ENCODE measurements around the gene MOK. TPM values are rescaled to one million over a fixed set of nuclear protein-coding genes. Genes with fewer than 3 reads are reported as not detected.
"Not testable (repeated sequence)": the region's sequence is repeated elsewhere in the genome, so short reads cannot be mapped to it uniquely, and the experiment has no call there.

Gene MOK
- polyA plus RNA-seq, 3 donors, result 8.7 to 19.7 (median 18.7) TPM

DNA sequence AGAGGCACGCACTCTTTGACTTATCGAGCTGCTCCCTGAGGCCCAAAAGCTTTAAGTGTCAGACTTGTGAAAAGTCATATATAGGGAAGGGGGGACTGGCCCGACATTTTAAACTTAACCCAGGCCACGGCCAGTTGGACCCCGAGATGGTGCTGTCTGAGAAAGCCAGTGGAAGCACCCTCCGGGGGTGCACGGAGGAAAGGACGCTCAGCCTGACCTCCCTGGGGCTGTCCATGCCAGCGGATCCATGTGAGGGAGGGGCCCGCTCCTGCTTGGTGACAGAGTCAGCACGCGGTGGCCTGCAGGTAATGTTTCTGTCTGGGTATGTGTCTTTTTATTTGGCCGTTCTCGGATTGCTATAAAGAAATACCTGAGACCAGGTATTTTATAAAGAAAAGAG lies 21.6 kb upstream of the MOK start:
- WGBS, 3 donors, result 93 to 97% (median 95%) methylated on average over 14 of the region's 14 CpGs
- H3K27ac ChIP-seq (ENCODE audit: low read depth, low read length), result no peak overlapping the region

DNA sequence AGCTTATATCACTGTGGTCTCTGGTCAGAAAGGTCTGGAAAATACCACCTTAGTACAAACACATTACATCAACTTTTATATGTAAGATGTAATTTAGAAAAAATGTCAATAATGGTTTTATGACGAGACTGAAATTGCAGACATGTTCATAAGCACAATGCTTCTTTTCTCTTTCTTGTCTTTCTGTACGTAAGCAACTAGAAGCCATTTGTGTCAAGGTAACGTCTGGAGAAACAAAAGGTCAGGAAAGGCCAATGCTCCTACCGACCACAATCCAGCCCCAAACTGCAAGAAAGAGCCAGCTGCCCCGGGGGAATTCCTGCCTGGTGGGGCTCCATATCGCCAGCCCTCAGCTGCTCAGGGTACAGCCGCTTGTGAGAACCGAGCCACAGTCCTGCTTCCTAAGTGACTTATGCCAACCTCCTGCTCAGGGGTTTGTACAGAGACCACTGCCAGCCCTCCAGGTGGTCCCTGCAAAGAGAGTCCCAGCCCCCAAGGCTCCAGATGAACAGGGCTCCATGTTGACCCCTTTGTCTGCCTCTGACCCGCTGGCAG lies 20.9 kb upstream of the MOK start:
- 86 to 87% (median 87%) methylated on average over 9 of the region's 9 CpGs for WGBS, 3 donors
- H3K27ac ChIP-seq (ENCODE audit: low read depth, low read length), result no peak overlapping the region

DNA sequence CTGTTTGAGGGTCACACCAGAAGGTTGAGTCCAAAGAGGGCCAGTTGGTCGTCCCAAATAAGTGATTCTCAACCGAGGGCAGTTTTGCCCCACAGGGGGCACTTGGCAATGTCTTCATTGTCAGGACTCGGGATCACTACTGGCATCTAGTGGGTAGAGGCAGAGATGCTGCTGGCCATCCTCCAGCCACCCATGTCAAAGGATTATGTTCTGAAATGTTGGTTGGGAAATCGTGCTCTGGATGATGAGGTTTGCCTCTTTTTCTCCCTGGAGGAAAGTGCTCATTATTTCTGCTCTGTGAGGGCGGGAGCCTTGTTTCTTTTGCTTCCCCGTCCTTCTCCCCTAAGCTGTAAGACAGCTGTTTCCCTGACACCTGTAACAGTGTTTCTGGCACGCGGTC lies 18.1 kb upstream of the MOK start:
- H3K27ac ChIP-seq (ENCODE audit: low read depth, low read length), result no peak overlapping the region
- WGBS, 3 donors, result 26 to 29% (median 28%) methylated on average over 8 of the region's 8 CpGs

DNA sequence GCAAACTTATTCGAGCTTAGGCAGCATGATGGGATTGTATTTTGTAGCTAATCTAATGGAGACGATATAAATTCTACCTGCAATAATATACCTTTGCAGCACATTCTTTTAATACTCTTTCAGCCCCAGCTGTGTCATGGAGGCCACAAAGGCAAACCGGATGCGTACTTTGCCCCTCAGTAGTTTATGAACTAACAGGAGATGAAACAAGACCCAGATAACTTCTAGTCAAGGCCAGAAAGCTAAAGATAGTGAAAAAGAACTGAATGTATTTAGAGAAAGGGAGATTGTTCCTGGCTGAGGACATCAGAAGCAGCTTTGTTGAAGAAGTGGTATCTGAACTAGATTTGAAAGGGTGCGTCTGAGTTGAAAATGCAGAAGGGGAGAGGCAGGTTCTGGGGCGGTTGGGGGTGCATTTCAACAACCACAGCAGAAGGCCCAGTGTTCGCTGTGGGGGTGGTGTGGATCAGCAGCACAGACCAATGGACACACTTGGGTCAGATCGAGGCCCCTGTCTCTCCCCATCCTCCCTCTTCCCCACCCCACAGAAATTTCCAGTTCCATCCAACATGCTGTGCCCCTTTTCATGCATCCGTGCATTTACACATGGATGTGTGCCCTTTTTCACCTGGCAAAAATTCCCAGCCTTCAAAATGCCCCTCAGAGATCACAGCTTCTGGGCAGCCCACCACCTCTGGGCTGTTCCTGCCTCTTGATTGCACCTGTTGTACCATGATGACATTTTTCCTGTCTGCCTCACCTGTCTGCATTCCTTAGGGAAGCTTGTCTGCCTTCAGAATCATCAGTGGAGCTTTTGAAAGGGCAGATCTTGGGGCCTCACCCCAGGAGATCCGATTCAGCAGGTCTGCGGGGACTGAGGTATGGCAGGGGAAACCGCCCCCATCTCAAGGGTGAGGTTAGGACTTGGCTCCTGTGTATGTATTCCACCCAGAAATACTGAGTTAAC lies 16.8 kb upstream of the MOK start:
- no peak overlapping the region for H3K27ac ChIP-seq (ENCODE audit: low read depth, low read length)
- 79 to 92% (median 91%) methylated on average over 12 of the region's 12 CpGs for WGBS, 3 donors

DNA sequence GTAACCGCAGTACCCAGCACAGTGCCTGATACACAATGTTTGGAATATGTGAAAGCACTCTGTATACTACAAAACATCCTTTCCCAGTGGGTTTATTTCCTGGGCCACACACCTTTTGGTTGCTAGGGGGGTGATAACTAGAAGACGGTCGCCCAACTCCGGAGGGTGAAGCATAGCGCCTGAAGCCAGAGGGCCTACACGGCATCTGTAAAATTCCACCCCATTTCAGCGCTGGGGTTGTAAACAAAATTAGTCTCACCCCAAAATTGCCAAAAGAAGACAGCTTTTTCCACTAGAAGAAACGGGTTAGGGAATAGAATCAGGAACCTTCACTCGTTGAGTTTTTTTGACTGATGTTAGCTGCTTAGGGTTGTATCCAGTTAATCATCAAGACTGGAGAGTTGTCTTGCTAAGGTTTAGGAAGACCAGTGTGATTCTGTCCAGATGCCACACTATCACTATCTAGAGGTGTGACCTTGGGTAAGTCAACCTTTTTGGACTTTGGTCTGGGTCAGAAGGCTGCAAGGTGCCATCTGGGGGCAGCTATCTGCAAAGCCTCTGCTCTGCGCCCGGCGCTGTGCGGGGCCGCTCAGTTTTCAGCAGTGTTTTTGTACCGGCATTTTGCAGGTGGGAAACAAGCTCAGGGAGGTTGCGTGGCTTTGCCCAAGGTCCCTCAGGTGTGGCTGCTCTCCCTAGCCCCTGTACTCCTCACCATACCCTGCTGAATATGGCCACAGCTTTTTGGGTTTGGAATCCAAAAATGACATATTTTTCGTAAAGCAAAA lies 15.9 kb upstream of the MOK start:
- WGBS, 3 donors, result 60 to 93% (median 91%) methylated on average over 17 of the region's 17 CpGs
- no peak overlapping the region for H3K27ac ChIP-seq (ENCODE audit: low read depth, low read length)

DNA sequence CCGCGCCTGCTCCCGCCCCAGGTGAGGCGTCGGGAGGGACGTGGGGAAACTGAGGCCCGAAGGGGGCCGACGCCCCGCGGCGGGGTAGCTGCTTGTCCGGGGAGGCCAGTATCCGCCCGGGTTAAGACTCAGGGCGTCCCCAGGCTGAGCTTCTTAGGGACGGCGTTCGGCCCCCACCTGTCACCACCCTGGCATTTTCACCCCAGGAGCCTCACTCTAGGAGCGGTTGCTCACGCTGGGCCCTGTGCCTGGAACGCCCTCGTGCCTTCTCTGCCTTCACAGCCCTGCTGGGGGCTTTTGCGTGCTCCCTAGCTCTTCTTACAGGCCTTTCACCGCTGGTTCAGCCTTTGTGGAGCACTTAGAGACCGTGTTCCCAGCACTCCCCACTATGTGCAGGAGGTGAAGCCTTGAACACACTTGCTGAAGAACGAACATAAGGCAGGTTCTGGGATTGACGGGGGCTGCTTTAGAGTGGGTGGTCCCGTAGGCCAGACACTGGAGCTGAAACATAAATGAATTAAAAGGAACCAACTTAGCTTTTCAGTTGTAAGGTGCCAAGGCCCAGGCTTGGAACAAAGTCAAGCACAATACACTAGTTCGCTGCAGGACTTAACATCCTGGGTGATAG lies 15.2 kb upstream of the MOK start:
- 4 to 6% (median 5%) methylated on average over 24 to 30 of the region's 30 CpGs for WGBS, 3 donors

DNA sequence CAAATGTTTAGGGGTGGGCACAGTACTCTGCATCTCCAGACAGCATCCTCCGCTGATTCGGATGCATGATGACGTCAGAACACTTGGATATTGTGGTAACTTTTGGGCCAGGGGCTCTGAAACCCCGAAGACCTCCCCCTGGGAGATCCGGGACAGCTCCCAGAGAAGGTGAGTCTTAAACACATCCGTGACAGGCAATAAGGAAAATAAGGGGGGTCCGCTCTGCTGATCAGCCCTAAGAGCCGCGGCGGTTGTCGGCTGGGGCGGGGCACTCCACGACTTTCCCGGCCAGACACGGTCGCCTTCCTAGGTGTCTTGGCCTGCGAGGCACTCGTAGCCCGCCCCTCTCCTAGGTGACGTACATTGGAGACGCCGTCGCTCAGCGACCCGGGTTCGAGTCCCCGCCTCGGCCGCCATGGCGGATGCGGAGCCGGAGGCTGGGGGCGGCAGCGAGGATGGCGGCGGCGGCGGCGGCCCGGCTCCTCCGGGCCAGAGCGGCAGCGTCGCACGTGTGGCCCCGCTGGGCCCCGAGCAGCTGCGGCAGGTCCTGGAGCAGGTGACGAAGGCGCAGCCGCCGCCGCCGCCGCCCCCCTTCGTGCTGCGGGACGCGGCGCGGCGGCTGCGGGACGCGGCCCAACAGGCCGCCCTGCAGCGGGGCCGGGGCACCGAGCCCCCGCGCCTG lies 14.5 kb upstream of the MOK start, which contains the start of gene ZNF839:
ZNF839 (plus strand) TSS at position 396 of the 682 bp plus-strand sequence; CDS start at position 416, 20 bp downstream.
- peak within 1 kb of the TSS; percentile 78 for H3K27ac ChIP-seq (ENCODE audit: low read depth, low read length)
- 0 to 1% (median 0%) methylated on average over 54 to 71 of the region's 71 CpGs for WGBS, 3 donors

More for the DNA sequence above, 15.2 kb upstream of the MOK start:
- H3K27ac ChIP-seq (ENCODE audit: low read depth, low read length), result peak overlapping the region; percentile 78

DNA sequence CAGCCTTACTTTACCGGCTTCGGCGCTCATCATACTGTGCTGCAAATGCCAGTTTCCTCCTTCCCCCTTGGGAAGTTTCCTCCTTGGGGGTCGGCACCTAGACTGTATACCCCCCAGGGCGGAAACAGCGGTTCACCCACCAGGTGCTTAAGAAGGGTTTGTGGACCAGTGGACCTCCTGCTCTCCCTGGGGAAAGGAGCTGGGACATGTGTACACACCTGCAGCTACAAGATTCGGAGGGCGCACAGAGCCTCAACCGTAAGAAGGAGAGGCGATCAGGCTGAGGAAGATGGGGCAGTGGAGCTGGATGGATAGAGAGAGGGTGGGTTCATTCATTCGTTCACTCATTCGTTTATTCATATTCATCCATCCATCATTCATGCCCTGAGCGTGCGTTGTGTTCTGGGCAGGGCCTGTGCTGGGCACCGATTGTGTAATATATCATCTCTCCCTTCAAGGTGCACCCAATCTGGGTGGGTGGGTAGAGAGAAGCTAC lies 13.9 kb upstream of the MOK start:
- WGBS, 3 donors, result 59 to 64% (median 60%) methylated on average over 15 of the region's 15 CpGs
- peak overlapping the region; percentile 56 for H3K27ac ChIP-seq (ENCODE audit: low read depth, low read length)

DNA sequence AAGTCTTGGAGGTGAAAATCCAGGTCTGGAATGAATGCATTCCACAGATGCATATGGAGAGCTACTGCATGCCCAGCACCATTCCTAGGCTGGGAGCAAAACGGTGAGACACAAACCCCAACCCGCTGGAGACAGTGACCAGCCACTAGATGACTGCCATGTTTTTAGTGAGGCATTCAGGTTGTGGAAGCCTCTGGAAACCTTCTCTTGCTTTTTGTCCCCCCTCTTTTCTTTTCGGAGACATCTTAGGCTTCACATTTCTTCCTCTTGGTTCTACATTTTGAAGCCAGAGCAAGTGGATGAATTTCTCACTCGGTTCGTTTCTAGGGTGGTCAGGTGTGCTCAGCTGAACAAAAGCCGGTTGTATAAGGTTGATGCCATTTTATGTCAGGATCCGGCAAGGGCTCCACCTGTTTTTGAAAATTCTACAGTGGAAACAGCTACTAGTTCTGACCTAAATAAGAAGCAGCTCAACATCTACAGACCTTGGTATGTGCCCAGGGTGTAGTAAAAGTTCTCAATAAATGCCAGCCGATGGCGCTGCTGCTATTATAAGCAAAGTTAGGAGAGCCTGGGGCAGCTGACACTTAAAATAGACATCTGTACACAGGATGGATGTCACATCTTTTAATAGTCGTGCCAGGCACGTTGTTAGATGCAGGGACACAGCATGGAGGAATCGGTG lies 12.7 kb upstream of the MOK start:
- H3K27ac ChIP-seq (ENCODE audit: low read depth, low read length), result no peak overlapping the region
- 44 to 62% (median 59%) methylated on average over 12 of the region's 12 CpGs for WGBS, 3 donors

DNA sequence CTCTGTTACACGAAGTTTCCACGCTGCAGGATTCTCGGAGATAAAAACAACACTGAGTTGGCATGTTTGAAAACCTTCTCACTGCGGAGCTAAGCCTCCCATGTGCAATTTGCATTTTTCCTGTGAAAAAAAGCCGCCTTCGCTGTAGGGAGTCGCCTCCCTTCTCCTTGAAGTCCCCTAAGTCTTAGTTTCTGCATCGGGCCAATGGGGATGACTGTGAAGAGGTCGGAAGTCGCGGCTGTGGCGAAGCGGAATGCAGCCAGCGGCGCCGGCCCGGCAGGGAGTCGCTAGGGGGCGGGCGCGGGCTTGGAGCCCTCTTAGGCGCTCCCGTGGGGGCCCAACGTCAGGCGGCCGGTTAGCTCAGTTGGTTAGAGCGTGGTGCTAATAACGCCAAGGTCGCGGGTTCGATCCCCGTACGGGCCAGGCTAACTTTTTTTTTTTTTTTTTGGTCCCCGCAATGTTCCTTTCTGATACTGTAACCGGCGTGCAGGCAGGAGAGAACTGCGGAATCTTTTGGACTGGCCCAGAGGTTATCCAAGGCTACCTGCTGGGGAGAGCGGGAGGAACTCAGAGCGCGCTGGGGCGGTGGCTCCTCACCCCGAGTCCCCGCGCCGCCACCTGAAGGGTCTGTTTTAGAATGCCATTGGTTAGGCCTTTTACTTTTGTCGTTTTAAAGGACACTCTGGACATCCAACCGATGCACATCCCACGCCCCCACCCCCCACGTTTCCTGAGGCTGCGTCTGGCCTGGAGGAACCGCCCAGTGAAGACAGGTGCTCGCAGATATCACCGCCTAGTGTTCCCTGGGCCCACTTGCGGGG lies 12.0 kb upstream of the MOK start:
- 1% methylated on average over 53 to 54 of the region's 54 CpGs for WGBS, 3 donors

DNA sequence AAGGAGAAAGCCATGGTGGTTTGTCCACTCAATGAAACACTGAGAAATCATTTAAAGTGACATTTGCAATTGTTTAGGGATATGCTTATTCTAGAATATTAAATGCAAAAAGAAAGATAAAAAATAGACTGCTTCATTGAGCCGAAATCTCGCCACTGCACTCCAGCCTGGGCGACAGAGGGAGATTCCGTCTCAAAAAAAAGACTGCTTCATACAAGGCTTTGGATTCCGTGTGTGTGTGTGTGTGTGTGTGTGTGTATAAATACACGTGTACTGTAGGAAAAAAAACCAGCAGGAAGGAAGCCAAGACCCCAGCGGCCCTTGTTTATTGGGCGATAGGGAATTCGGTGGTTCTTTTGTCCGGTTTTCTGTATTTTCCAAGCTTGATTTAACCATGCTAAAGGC lies 11.4 kb upstream of the MOK start:
- 1 to 3% (median 2%) methylated on average over 10 of the region's 10 CpGs for WGBS, 3 donors
- H3K27ac ChIP-seq (ENCODE audit: low read depth, low read length), result no peak overlapping the region

More for the DNA sequence above, 12.0 kb upstream of the MOK start:
- H3K27ac ChIP-seq (ENCODE audit: low read depth, low read length), result no peak overlapping the region

DNA sequence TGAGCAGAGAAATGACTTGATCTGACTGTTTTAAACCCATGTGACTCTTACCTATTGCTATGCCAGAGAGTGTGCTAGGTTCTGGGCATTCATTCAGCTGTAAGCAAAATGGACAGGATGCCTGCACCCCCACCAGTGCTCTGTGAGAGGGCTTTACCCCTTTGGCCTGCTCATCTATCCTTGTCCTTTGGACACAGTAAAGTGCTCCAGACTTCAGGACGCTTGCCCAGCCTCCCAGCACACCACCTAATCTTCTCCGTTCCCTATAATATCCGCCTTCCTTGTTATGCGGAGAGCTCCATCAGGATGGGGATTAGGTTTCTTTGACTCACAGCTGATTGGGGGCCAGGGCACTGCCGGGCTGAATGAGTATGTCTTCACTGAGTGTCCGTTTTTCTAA lies 10.2 kb upstream of the MOK start:
- 81 to 89% (median 86%) methylated on average over 6 of the region's 6 CpGs for WGBS, 3 donors
- no peak overlapping the region for H3K27ac ChIP-seq (ENCODE audit: low read depth, low read length)

DNA sequence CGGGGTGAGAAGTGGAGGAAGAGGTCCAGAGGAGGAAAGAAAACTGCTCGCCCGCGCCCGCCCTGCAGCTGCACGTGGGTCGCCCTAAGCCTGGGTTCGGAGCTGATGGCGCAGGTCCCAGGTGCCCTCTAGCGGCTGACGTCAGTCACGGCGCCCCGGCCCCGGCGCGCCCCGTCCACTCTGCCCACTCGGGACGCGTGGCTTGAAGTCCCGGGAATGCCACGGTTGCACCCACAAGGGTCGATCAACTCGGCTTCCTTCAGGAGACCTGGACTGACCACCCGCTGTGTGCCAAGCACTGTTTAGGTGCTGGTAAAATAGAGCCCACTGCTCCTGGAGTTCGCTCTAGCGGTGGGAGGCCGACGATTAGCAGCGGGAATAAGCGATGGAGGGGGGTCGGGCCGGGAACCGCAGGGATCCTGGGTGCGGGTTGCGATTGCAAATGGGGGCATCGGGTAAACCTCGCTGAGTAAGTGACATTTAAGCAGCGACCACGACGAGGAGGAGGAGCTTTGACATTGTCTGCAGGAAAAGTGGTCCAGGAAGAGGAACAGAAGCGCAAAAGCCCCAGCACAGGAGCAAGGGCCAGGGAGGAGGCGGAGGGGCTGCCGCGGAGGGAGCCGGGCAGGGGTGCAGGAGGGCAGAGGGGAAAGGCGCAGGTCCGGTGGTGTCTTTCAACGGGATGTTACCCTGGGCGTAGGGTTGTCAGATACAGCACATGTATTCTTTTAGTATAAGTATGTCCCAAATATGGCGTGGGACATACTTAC lies 9.5 kb upstream of the MOK start:
- no peak overlapping the region for H3K27ac ChIP-seq (ENCODE audit: low read depth, low read length)
- 5 to 8% (median 6%) methylated on average over 52 of the region's 52 CpGs for WGBS, 3 donors

DNA sequence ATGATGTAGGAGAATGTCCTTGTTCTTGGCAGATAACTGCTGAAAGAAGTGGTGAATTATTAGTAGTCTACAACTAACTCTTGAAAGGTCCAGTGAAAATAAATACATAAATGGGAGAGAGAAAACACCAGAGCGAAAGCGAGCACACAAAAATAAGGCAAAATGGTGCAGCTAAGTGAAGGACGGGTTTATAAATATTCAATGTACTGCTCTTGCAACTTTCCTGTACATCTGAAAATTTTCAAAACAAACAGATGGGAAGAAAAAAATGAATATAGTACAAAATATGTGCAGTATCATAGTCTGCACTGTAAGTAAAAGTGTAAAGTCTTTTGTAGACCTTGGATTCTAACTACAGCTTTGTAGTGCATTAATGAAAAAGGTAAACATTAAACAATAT lies 1.3 kb downstream of the MOK start:
- 90 to 93% (median 92%) methylated on average over 3 of the region's 3 CpGs for WGBS, 3 donors
- H3K27ac ChIP-seq (ENCODE audit: low read depth, low read length), result no peak overlapping the region

DNA sequence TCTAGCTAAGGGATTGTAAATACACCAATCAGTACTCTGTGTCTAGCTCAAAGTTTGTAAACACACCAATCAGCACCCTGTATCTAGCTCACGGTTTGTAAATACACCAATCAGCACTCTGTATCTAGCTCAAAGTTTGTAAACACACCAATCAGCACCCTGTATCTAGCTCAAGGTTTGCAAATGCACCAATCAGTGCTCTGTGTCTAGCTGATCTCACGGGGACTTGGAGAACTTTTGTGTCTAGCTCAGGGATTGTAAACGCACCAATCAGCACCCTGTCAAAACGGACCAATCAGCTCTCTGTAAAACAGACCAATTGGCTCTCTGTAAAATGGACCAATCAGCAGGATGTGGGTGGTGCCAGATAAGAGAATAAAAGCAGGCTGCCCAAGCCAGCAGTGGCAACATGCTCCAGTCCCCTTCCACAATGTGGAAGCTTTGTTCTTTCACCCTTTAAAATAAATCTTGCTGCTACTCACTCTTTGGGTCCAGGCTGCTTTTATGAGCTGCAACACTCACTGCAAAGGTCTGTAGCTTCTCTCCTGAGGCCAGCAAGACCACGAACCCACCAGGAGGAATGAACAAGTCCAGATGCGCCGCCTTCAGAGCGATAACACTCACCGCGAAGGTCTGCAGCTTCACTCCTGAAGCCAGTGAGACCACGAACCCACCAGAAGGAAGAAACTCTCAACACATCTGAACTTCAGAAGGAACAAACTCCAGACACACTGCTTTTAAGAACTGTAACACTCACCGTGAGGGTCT lies 6.5 kb downstream of the MOK start:
- WGBS, 3 donors, result 81 to 87% (median 81%) methylated on average over 12 of the region's 12 CpGs
- H3K27ac ChIP-seq (ENCODE audit: low read depth, low read length), result not testable (repeated sequence)
